Endometrial microvascular endothelial cells (primary cell): ENCODE data around the gene HSPB6. TPM values are rescaled to one million over a fixed set of nuclear protein-coding genes. Genes with fewer than 3 reads are reported as not detected.
"Not testable (repeated sequence)": the region's sequence is repeated elsewhere in the genome, so short reads cannot be mapped to it uniquely, and the experiment has no call there.

Experiments used
- in situ Hi-C: cut with HindIII; loops from 2 replicates; pipeline ENCODE4 v1.10.0; 2017; ENCODE audit warnings: low sequenced_read_pairs, low pct_unique_long_range_greater_than_20kb; ENCODE audit errors: inconsistent ontology term
- total RNA-seq: library from RNA; depleted of rRNA; stranded (reverse); fragments of >200 nt; gene quantifications from one replicate; pipeline ENCODE4 v1.2.3, GENCODE V29; 2015; ENCODE audit errors: inconsistent ontology term

HSPB6 gene
- total RNA-seq, 1 donor from 2014 or later: not detected

DNA sequence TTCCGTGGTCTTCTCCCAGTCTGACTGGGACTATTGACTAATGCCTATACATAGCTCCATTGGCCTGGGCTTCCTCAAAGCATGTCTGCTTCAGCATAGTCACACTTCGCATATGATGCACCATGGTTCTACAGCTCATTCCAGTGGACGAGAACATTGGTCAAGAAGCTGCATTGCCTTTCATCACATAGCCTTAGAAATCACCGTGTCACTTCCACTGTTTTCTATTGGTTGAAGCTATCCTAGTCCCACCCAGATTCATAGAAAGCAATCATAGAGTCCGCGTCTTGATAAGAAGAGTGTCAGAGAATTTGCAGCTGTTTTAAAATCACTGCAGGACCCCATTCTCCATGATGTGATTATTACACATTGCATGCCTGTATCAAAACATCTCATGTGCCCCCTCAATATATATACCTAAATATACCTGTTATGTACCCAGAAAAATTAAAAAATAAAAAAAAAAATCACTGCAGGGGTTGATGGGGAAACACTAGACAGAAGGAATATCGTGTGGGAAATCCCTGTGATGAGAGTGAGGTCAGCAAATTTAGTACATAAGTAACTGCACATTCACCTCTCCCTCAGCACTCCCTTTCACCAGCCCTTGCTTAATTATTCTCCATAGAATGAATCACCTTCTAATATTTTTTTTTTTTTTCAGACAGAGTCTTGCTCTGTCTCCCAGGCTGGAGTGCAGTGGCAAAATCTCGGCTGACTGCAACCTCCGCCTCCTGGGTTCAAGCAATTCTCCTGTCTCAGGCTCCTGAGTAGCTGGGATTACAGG, 16.4 kb upstream of the HSPB6 start:
- in situ Hi-C loops: no loop called here

GRCh38 chr19:35772362-35772761, 15.5 kb upstream of the HSPB6 start:
- in situ Hi-C loops: not testable (repeated sequence)

GRCh38 chr19:35768082-35768421, 11.2 kb upstream of the HSPB6 start:
- in situ Hi-C loops: no loop called here

- in situ Hi-C loops: no loop called here
Measured at GRCh38 chr19:35767288-35768081, 10.7 kb upstream of the HSPB6 start.

GRCh38 chr19:35766571-35767104, 9.8 kb upstream of the HSPB6 start:
- in situ Hi-C loops: no loop called here

DNA sequence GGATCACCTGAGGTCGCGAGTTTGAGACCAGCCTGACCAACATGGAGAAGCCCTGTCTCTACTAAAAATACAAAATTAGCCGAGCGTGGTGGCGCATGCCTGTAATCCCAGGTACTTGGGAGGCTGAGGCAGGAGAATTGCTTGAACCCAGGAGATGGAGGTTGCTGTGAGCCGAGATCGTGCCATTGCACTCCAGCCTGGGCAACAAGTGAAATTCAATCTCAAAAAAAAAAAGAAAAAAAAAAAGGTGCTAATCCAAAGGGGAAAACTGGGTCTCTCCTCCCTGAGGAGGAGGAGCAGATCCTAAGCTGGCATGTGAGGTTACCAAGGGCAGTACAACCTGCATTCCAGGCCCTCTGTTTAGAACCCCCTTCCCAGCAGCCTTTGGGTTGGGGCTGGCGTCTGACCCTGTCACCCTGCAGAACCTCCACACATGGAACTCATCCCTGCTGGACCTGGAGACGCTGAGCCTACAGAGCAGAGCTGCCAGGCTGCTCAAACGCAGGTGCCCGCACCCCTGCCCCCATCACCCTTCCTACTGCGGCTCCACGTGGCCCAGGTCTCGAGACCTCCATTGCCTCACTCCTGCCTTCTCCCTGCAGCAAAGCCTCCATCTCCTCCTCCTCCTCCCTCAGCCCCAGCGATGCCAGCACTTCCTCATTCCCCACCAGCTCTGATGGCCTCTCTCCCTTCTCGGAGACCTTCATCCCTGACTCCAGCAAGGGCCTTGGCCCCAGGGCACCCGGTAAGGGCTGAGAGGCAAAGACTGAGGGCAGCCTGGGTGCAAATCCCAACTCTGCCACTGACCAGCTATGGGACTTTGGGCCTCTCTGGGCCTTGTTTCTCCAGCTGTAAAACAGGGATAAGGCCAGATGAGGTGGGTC, 7.8 kb upstream of the HSPB6 start:
- in situ Hi-C loops: no loop called here

- in situ Hi-C loops: no loop called here
Measured at GRCh38 chr19:35760711-35761349, 4.0 kb upstream of the HSPB6 start.

- in situ Hi-C loops: no loop called here
Measured at GRCh38 chr19:35759697-35760096, 2.9 kb upstream of the HSPB6 start.

DNA sequence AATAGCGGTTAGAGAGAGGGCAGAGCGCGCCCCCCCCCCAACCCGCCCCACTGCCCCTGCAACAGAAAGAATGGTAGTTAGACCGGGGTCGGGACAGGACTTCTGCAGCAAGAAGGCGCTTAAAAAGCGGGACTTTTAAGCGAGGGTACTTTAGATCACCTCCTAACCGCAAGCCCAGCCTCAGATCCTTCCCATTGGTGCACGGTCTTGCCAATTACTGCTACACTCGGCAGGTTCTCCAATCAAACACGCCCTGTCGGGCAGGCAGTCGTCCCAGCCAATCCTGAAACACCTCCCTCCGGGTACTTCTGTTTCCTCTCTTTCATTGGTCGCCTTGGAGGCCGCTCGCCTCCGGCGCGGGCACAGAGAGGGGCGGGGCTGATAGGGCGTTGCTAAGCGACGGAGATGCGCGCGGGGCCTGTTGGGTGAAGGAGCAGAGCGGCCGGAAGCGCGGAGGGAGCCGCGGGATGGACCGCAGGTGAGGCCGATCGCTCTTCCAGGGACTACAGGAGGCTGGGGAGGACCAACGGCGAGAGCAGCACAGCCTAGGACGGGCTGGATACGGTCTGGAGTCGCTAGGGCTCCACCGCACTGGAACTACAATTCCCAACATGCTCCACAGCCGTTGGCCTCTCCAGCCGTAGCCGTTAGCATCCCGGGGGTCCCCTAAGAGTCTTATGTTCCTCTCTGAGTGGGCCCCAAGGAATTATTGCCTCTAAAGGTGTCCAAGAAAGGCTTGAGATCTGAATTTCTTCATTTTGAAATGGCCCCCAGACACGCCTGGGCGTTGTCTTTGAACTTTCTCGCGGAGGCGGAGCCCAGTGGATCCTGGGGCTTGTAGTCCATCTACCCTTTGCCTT, 1.1 kb upstream of the HSPB6 start, which contains the start of gene PROSER3:
Gene PROSER3 (plus strand): TSS at position 428 of the 860 bp plus-strand sequence. CDS start 40 bp downstream, at position 468.
- in situ Hi-C loops: no loop called here

DNA sequence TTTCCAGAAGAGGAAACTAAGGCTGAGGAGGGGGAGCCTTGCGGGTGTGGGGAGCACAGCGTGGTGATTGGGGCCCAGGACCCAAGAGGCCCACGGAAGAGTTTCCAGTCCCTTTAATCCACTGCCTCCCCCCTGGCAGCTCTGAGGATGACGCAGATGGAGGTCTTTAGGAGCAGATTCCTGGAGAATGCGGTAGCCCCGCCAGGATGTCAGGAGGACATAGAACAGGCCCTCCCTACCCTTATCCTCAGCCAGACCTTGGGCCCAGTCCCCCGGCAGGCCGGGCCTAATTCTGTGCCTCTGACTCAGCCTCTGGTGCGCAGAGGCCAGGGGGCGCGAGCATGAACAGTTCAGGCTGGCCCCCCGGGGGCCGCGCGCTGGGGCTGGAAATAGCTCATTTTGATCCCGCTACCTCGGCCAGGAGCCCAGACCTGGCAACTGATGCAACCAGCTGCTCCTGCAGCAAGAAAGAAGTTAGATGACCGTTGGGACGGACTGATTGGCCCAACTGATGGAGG, 461 bp upstream of the HSPB6 start:
- in situ Hi-C loops: no loop called here

- in situ Hi-C loops: no loop called here
Measured at GRCh38 chr19:35755550-35756376, 1.1 kb downstream of the HSPB6 start.

- in situ Hi-C loops: no loop called here
Measured at GRCh38 chr19:35755131-35755549, 1.7 kb downstream of the HSPB6 start.

DNA sequence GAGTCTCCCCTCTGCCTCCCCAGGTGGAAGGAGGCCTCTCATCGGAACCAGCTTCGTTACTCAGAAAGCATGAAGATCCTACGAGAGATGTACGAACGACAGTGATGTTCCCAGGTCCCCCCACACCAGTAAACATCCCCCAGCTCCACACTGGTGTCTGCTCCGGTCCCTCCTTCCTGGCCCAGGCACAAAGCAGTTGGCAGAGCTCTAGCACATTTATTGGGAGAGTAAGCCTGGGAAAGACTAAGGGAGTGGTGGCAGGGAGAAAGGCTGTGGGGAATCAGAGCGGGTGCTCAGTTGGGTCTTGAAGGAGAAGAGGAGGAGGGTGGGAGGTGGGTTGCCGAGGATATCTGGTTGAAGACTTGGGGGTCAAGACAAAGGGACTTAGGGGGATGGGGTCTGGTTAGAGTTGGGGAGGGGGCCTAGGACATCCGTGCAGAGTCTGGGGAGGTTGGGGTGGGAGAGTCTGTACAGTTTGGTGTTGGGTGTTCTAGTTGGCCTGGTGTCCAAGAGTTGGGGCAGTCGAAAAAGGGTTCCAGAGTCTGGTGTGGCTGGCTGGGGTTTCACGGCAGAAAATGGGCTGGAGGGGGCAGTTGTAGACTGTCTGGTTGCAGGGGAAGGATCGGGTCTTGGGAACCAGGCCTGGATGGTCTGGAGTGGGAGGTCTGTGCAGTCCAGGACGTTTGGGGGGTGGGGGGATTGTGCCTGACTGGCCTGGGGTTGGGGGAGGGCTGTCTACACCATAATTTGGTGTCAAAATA, 2.3 kb downstream of the HSPB6 start:
- in situ Hi-C loops: no loop called here

GRCh38 chr19:35753634-35754369, 3.0 kb downstream of the HSPB6 start:
- in situ Hi-C loops: no loop called here

- in situ Hi-C loops: no loop called here
Measured at GRCh38 chr19:35752746-35753350, 4.0 kb downstream of the HSPB6 start.
